IMR-90 (cell line): Measurements from ENCODE around the gene ZNF423. TPM values are rescaled to one million over a fixed set of nuclear protein-coding genes. Genes with fewer than 3 reads are reported as not detected.

Source experiments
- ATAC-seq: fragments of 200-7000 bp; cut with Tn5 transposase; 2 replicates; pipeline ENCODE4 v1.9.1; 2020; ENCODE audit warnings: low read depth, mild to moderate bottlenecking, moderate library complexity
- BruUV-seq: library from RNA; stranded (reverse); fragments of 400-500 nt; replicated peaks from 2 replicates; lab custom pipeline; 2021; lab: Mats Ljungman, UMichigan
- CTCF ChIA-PET: fragments of 300-600 bp; formaldehyde crosslinking; extraction: SDS; loops from one replicate; lab custom pipeline; 2021; ENCODE audit warnings: antibody characterized with exemption; lab: Yijun Ruan, JAX
- POLR2A ChIA-PET: fragments of 300-600 bp; sonication (Branson Sonifier 250); formaldehyde crosslinking; loops from one replicate; lab custom pipeline; 2022; ENCODE audit warnings: antibody characterized with exemption; ENCODE audit not compliant: unreplicated experiment; lab: Charles Lee
- DNase-seq: peaks from one replicate; pipeline ENCODE4 v3.0.0; 2013
- H2AFZ ChIP-seq: replicated peaks from 2 replicates; pipeline ENCODE3; 2013; ENCODE audit warnings: low read length, mild to moderate bottlenecking; ENCODE audit not compliant: poor library complexity
- H2AK5ac ChIP-seq: 2 replicates; pipeline ENCODE4 v1.6.1; 2013; ENCODE audit warnings: low read depth, low read length, inconsistent platforms
- H2AK9ac ChIP-seq: replicated peaks from 2 replicates; pipeline ENCODE3; 2013; ENCODE audit warnings: mild to moderate bottlenecking, low read depth, low read length, moderate library complexity; ENCODE audit not compliant: poor library complexity
- H2BK120ac ChIP-seq: 2 replicates; pipeline ENCODE4 v1.6.1; 2013; ENCODE audit warnings: low read depth, low read length, inconsistent platforms
- H2BK15ac ChIP-seq: 3 replicates; pipeline ENCODE4 v1.6.1; 2013; ENCODE audit warnings: low read depth, low read length, inconsistent platforms
- H2BK20ac ChIP-seq: 2 replicates; pipeline ENCODE4 v1.6.1; 2013; ENCODE audit warnings: low read depth, mild to moderate bottlenecking, inconsistent platforms, low read length, moderate library complexity
- H2BK5ac ChIP-seq: 2 replicates; pipeline ENCODE4 v1.6.1; 2013; ENCODE audit warnings: mild to moderate bottlenecking, low read depth, low read length, inconsistent platforms; ENCODE audit not compliant: poor library complexity, severe bottlenecking
- H3K14ac ChIP-seq: replicated peaks from 2 replicates; pipeline ENCODE4 v1.6.1; 2013; ENCODE audit warnings: low read depth, low read length, inconsistent platforms
- H3K18ac ChIP-seq: 2 replicates; pipeline ENCODE4 v1.6.1; 2013; ENCODE audit warnings: low read depth, low read length, control low read depth
- H3K23ac ChIP-seq: 2 replicates; pipeline ENCODE4 v1.6.1; 2013; ENCODE audit warnings: low read depth, low read length, inconsistent platforms
- H3K27ac ChIP-seq: 2 replicates; pipeline ENCODE4 v1.5.1; 2013; ENCODE audit warnings: mild to moderate bottlenecking, control low read depth, low read length; ENCODE audit not compliant: insufficient read depth
- H3K27me3 ChIP-seq: 2 replicates; pipeline ENCODE4 v1.6.1; 2013; ENCODE audit warnings: low read length; ENCODE audit not compliant: control insufficient read depth, insufficient read depth
- H3K36me3 ChIP-seq: 2 replicates; pipeline ENCODE4 v1.6.1; 2013; ENCODE audit warnings: low read length, mixed read lengths; ENCODE audit not compliant: control insufficient read depth, insufficient read depth
- H3K4ac ChIP-seq: 2 replicates; pipeline ENCODE4 v1.6.1; 2013; ENCODE audit warnings: low read depth, low read length, inconsistent platforms
- H3K4me1 ChIP-seq: 2 replicates; pipeline ENCODE4 v1.6.1; 2013; ENCODE audit warnings: low read length, mixed read lengths; ENCODE audit not compliant: control insufficient read depth, insufficient read depth
- H3K4me2 ChIP-seq: 2 replicates; pipeline ENCODE4 v1.6.1; 2013; ENCODE audit warnings: low read depth, mild to moderate bottlenecking, control low read depth, low read length, moderate library complexity
- H3K4me3 ChIP-seq: 2 replicates; pipeline ENCODE4 v1.5.1; 2013; ENCODE audit warnings: low read depth, mild to moderate bottlenecking, control low read depth, low read length, moderate library complexity; ENCODE audit not compliant: insufficient read depth
- H3K56ac ChIP-seq: 2 replicates; pipeline ENCODE4 v1.6.1; 2013; ENCODE audit warnings: low read length, inconsistent platforms; ENCODE audit not compliant: insufficient read depth; ENCODE audit errors: extremely low read depth
- H3K79me1 ChIP-seq, 2 experiments: 2 replicates each; pipeline ENCODE4 v1.6.1; 2013; ENCODE audit warnings: low read length in 2 of 2, inconsistent platforms in 1 of 2, low read depth in 1 of 2
- H3K9ac ChIP-seq: 2 replicates; pipeline ENCODE4 v1.6.1; 2013; ENCODE audit warnings: low read depth, low read length, control low read depth
- H3K9me1 ChIP-seq: 2 replicates; pipeline ENCODE4 v1.6.1; 2013; ENCODE audit warnings: low read length, inconsistent platforms; ENCODE audit not compliant: insufficient read depth
- H3K9me3 ChIP-seq: 2 replicates; pipeline ENCODE4 v1.6.1; 2013; ENCODE audit warnings: low read length; ENCODE audit not compliant: control insufficient read depth, insufficient read depth
- H4K20me1 ChIP-seq: 2 replicates; pipeline ENCODE4 v1.6.1; 2013; ENCODE audit warnings: low read length, inconsistent platforms; ENCODE audit not compliant: insufficient read depth
- H4K5ac ChIP-seq: 2 replicates; pipeline ENCODE4 v1.6.1; 2013; ENCODE audit warnings: mild to moderate bottlenecking, low read depth, low read length, control low read depth
- H4K8ac ChIP-seq, 2 experiments: 2 replicates each; pipeline ENCODE4 v1.6.1; 2013; ENCODE audit warnings: low read depth in 2 of 2, low read length in 2 of 2, control low read depth in 1 of 2, inconsistent platforms in 1 of 2
- H4K91ac ChIP-seq: 2 replicates; pipeline ENCODE4 v1.6.1; 2013; ENCODE audit warnings: low read depth, low read length, inconsistent platforms; ENCODE audit not compliant: insufficient read depth
- FOS ChIP-seq: fragments of 150-350 bp; IDR thresholded peaks from 2 replicates; pipeline ENCODE4 v1.6.1; 2016; ENCODE audit warnings: low read depth, low read length
- WGBS, 2 experiments: methylation state at CpG; one replicate each; pipeline versions ENCODE4 v1.1.5 to v1.1.7; 2013; ENCODE audit warnings: missing lambda C conversion rate in 2 of 2; ENCODE audit not compliant: insufficient read length in 1 of 2; ENCODE audit errors: extremely low coverage in 2 of 2; 5-methylcytosine and 5-hydroxymethylcytosine counted together
- dilution Hi-C: fragments of 300-500 bp; cut with HindIII; formaldehyde crosslinking; loops from one replicate; pipeline ENCODE4 v1.14.3; 2018; ENCODE audit warnings: low sequenced_read_pairs; ENCODE audit not compliant: unreplicated experiment
- in situ Hi-C: fragments of 300-500 bp; cut with MboI; formaldehyde crosslinking; loops from 3 replicates; pipeline ENCODE4 v1.14.3; 2019; ENCODE audit warnings: low sequenced_read_pairs, inconsistent platforms, mixed read lengths
- intact Hi-C: fragments of 100-400 bp; cut with micrococcal nuclease; formaldehyde crosslinking; loops from 2 replicates; pipeline ENCODE4 v1.10.0; 2022
- polyA plus RNA-seq, 3 experiments: library from polyadenylated mRNA; depleted of rRNA; stranded (reverse); fragments of >200 nt; gene quantifications; 2 replicates each; pipeline ENCODE4 v1.2.3, GENCODE V29; 2012; ENCODE audit warnings: low replicate concordance in 1 of 3
- total RNA-seq: library from RNA; depleted of rRNA; stranded (reverse); fragments of >200 nt; gene quantifications from 2 replicates; pipeline ENCODE4 v1.2.3, GENCODE V29; 2012

Gene ZNF423
- total and polyA plus RNA-seq, 2 of the 4 experiments (the other 2 are of a cell fraction) = under 0.01 to 0.10 TPM

DNA sequence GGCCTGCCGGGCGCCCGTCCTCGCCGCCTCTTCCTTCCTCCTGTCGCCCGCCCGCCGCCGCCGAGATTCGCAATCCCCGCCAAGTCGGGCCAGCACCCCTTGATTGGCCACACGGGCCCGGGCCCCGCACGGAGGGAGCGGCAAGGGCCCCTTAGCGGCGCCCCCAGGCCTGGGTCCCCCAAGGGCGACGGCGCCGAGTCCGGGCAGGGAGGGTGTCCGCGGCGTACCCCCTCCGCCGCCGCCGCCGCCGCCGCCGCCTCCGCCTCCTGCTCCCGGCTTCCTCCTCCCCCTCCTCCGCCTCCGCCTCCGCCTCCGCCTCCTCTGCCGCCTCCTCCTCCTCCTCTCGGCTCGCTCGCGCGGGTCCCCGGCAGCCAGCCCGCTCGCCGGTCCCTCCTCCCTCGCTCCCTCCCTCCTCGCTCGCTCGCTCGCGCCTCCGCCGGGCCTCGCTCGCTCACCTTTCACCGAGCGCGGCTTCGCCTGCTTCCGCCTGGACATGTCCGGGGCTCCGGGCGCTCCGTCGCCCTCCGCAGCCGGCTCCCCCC is 561 bp downstream of the ZNF423 start:
- no TSS peak for BruUV-seq

More for the DNA sequence above, 561 bp downstream of the ZNF423 start:
- Histone ChIP-seq H2AK9ac (no peak overlapping the region), H4K20me1 (no peaks in the 10 kb centered on the region; the same call in 1 of the 2 replicates), H2AFZ (peak overlapping the region; percentile 92), H3K9ac (peak overlapping the region; percentile 18; the same call in 1 of the 2 replicates), H2BK120ac (no peak overlapping the region), H3K27ac (no peak overlapping the region), H3K9me3 (no peaks in the 10 kb centered on the region), H3K36me3 (no peaks in the 10 kb centered on the region), H3K9me1 (no peaks in the 10 kb centered on the region), H4K5ac (no peak overlapping the region), H3K4me1 (peaks cover 2% of the 10 kb centered on the region; the same call in 1 of the 2 replicates), H3K79me1 (no peaks in the 10 kb centered on the region), H2BK15ac (no peak overlapping the region), H3K56ac (no peak overlapping the region), H3K4me3 (peak overlapping the region; percentile 71), H2AK5ac (no peak overlapping the region), H4K8ac (no peak overlapping the region), H2BK20ac (no peak overlapping the region), H3K23ac (no peak overlapping the region), H3K18ac (no peak overlapping the region), H4K91ac (no peak overlapping the region), H3K27me3 (peaks cover 66% of the 10 kb centered on the region), H3K4ac (no peak overlapping the region), H3K4me2 (peak overlapping the region; percentile 67), H3K14ac (no peak overlapping the region), H2BK5ac (no peak overlapping the region)
- ATAC-seq = peak; percentile 77
- WGBS, 2 experiments = 0% methylated on average over 30 of the region's 75 CpGs; no CpG with 5 or more reads in 1 of the 2 experiments
- intact Hi-C loops (loop anchor here (5.0 kb wide), 1 partner anchor 363 kb away; no protein-coding TSS in a partner anchor), in situ Hi-C loops (no loop called here), dilution Hi-C loops (no loop called here)
- ChIA-PET CTCF (interaction anchor here (0.6 kb wide), 1 partner anchor 436 kb away, joined by 8 read pairs; no protein-coding TSS in a partner anchor), POLR2A (no interaction called here)
- peak; percentile 31 for DNase-seq
- no peak for TF ChIP-seq FOS
